Loucy (cell line): ENCODE measurements around the gene KYNU.

Experiments
- H2AFZ ChIP-seq: fragments of 200-600 bp; sonication (generic); 2 replicates; pipeline ENCODE4 v1.6.0; 2016; ENCODE audit warnings: antibody characterized with exemption, mild to moderate bottlenecking, low read length, moderate library complexity
- H3F3A ChIP-seq: fragments of 200-600 bp; 2 replicates; pipeline ENCODE4 v1.6.0; 2016; ENCODE audit warnings: antibody characterized with exemption, low read depth, mild to moderate bottlenecking
- H3K27me3 ChIP-seq: fragments of 200-600 bp; sonication (generic); 2 replicates; pipeline ENCODE4 v1.6.1; 2014; ENCODE audit warnings: low read length, mild to moderate bottlenecking; ENCODE audit not compliant: insufficient read depth, poor library complexity, severe bottlenecking
- H3K36me3 ChIP-seq: fragments of 200-600 bp; sonication (generic); 2 replicates; pipeline ENCODE4 v1.6.1; 2016; ENCODE audit warnings: low read length; ENCODE audit not compliant: insufficient read depth
- H3K4me1 ChIP-seq: fragments of 200-600 bp; sonication (generic); 2 replicates; pipeline ENCODE4 v1.5.1; 2014; ENCODE audit warnings: low read length, mild to moderate bottlenecking; ENCODE audit not compliant: insufficient read depth, poor library complexity, severe bottlenecking
- H3K4me2 ChIP-seq: fragments of 200-600 bp; sonication (generic); 2 replicates; pipeline ENCODE4 v1.6.0; 2014; ENCODE audit warnings: antibody characterized with exemption, low read length, low read depth, mild to moderate bottlenecking; ENCODE audit not compliant: poor library complexity, severe bottlenecking
- H3K4me3 ChIP-seq: fragments of 200-600 bp; sonication (generic); 2 replicates; pipeline ENCODE4 v1.5.1; 2014; ENCODE audit warnings: low read length, mild to moderate bottlenecking, mixed read lengths; ENCODE audit not compliant: poor library complexity, severe bottlenecking
- H3K79me2 ChIP-seq: fragments of 200-600 bp; sonication (generic); 2 replicates; pipeline ENCODE4 v1.6.1; 2014; ENCODE audit warnings: low read length; ENCODE audit not compliant: insufficient read depth
- H3K9ac ChIP-seq: fragments of 200-600 bp; sonication (generic); 2 replicates; pipeline ENCODE4 v1.6.0; 2014; ENCODE audit warnings: mild to moderate bottlenecking, low read depth, low read length, moderate library complexity; ENCODE audit not compliant: poor library complexity, severe bottlenecking
- H3K9me2 ChIP-seq: fragments of 200-600 bp; sonication (generic); replicated peaks from 2 replicates; pipeline ENCODE4 v1.6.1; 2016; ENCODE audit warnings: low read depth, low read length, mixed read lengths
- H3K9me3 ChIP-seq: fragments of 200-600 bp; sonication (generic); 2 replicates; pipeline ENCODE4 v1.6.1; 2014; ENCODE audit warnings: mild to moderate bottlenecking, antibody characterized with exemption, low read length, low read depth; ENCODE audit not compliant: insufficient read depth
- H4K20me1 ChIP-seq: fragments of 200-600 bp; sonication (generic); 2 replicates; pipeline ENCODE4 v1.6.0; 2014; ENCODE audit warnings: antibody characterized with exemption, low read length, mild to moderate bottlenecking; ENCODE audit not compliant: insufficient read depth, poor library complexity, severe bottlenecking
- EZH2phosphoT487 ChIP-seq: fragments of 200-600 bp; IDR thresholded peaks from 2 replicates; pipeline ENCODE4 v1.6.1; 2018; ENCODE audit warnings: antibody characterized with exemption, mild to moderate bottlenecking, moderate library complexity, borderline replicate concordance
- TF ChIP-seq, protein P1 (sequence below): fragments of 200-600 bp; sonication (generic); conservative IDR thresholded peaks from 2 replicates; pipeline ENCODE4 v1.5.1; 2014; ENCODE audit warnings: mild to moderate bottlenecking, antibody characterized with exemption, low read length

The KYNU gene

DNA sequence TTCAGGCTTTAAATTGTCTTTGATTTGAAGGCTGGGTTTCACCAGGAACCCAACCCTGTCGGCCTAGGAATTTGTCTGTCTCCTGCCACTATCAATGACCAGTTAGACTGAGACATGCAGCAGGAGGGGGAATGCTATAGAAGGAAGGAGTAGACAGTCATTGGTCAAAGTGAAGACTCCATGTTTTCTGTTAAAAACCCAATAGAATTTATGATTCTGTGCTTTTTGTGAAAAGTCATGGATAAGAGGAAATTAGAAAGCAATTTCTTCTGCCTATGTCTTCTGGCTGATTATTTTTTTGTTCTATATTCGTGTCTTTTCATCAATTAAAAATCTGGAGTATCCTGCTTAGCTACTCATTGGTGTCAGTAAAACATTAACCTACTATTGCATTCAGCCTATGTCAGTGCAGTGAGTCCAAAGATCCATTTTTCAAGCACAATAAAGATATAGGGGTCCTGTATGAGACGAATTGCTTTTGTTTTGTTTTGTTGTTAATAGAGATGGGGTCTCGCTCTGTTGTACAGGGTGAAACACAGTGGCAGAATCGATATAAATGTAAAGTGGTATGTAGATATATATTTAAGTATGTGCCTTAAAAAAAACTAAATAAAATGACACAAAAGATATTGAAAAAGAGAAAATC is 7.9 kb upstream of the KYNU start:
- no peaks in the 10 kb centered on the region for H3K9me2 ChIP-seq
- H3K9me3 ChIP-seq = no peaks in the 10 kb centered on the region
- H2AFZ ChIP-seq = no peak overlapping the region
- no peaks in the 10 kb centered on the region for H3K79me2 ChIP-seq
- no peak overlapping the region for H3K4me2 ChIP-seq
- no peaks in the 10 kb centered on the region for H3K27me3 ChIP-seq
- no peaks in the 10 kb centered on the region for H3F3A ChIP-seq
- no peaks in the 10 kb centered on the region for H4K20me1 ChIP-seq
- H3K36me3 ChIP-seq = no peaks in the 10 kb centered on the region
- no peaks in the 10 kb centered on the region for H3K4me1 ChIP-seq
- no peak overlapping the region for H3K9ac ChIP-seq
- no peak for TF ChIP-seq EZH2phosphoT487
- TF ChIP-seq, protein P1, sequence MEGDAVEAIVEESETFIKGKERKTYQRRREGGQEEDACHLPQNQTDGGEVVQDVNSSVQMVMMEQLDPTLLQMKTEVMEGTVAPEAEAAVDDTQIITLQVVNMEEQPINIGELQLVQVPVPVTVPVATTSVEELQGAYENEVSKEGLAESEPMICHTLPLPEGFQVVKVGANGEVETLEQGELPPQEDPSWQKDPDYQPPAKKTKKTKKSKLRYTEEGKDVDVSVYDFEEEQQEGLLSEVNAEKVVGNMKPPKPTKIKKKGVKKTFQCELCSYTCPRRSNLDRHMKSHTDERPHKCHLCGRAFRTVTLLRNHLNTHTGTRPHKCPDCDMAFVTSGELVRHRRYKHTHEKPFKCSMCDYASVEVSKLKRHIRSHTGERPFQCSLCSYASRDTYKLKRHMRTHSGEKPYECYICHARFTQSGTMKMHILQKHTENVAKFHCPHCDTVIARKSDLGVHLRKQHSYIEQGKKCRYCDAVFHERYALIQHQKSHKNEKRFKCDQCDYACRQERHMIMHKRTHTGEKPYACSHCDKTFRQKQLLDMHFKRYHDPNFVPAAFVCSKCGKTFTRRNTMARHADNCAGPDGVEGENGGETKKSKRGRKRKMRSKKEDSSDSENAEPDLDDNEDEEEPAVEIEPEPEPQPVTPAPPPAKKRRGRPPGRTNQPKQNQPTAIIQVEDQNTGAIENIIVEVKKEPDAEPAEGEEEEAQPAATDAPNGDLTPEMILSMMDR = no peak
- no peak overlapping the region for H3K4me3 ChIP-seq

- H4K20me1 ChIP-seq = no peaks in the 10 kb centered on the region
- H3K9ac ChIP-seq = no peak overlapping the region
- no peaks in the 10 kb centered on the region for H3K9me3 ChIP-seq
- no peak overlapping the region for H3K4me3 ChIP-seq
- H3K4me1 ChIP-seq = no peaks in the 10 kb centered on the region
- H2AFZ ChIP-seq = no peak overlapping the region
- H3K79me2 ChIP-seq = no peaks in the 10 kb centered on the region
- no peak for TF ChIP-seq EZH2phosphoT487
- TF ChIP-seq, protein P1 = no peak
- H3F3A ChIP-seq = no peaks in the 10 kb centered on the region
- H3K36me3 ChIP-seq = no peaks in the 10 kb centered on the region
- no peak overlapping the region for H3K4me2 ChIP-seq
- H3K27me3 ChIP-seq = no peaks in the 10 kb centered on the region
- H3K9me2 ChIP-seq = no peaks in the 10 kb centered on the region
These were observed 6.9 kb upstream of the KYNU start for GRCh38 chr2:142870526-142870925.

DNA sequence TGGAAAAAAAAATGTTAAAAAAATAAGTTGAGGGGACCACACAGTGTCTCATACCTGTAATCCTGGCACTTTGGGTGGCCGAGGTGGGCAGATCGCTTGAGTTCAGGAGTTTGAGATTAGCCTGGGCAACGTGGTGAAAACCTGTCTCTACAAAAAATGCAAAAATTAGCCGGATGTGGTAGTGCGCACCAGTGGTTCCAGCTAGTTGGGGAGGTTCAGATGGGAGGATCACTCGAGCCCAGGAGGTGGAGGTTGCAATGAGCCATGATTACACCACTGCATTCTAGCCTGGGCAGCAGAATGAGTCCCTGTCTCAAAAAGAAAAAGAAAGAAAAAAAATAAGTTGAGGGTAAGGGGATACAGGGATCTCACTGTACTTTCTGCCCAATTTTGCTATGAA is 6.1 kb upstream of the KYNU start:
- Histone ChIP-seq H3F3A (no peaks in the 10 kb centered on the region), H3K36me3 (no peaks in the 10 kb centered on the region), H3K4me2 (no peak overlapping the region), H3K27me3 (no peaks in the 10 kb centered on the region), H3K9ac (no peak overlapping the region), H3K9me2 (no peaks in the 10 kb centered on the region), H3K4me3 (no peak overlapping the region), H4K20me1 (no peaks in the 10 kb centered on the region), H3K4me1 (no peaks in the 10 kb centered on the region), H3K9me3 (no peaks in the 10 kb centered on the region), H2AFZ (no peak overlapping the region), H3K79me2 (no peaks in the 10 kb centered on the region)
- TF ChIP-seq EZH2phosphoT487 = no peak
- TF ChIP-seq, protein P1 = no peak
